GM18526 (cell line): ENCODE measurements around the gene ABHD8.

Source experiments
- POLR2A ChIP-seq: IDR thresholded peaks from 3 replicates; pipeline ENCODE4 v1.6.1; 2011; ENCODE audit not compliant: insufficient read length; ENCODE audit errors: extremely low read depth

Gene ABHD8

DNA sequence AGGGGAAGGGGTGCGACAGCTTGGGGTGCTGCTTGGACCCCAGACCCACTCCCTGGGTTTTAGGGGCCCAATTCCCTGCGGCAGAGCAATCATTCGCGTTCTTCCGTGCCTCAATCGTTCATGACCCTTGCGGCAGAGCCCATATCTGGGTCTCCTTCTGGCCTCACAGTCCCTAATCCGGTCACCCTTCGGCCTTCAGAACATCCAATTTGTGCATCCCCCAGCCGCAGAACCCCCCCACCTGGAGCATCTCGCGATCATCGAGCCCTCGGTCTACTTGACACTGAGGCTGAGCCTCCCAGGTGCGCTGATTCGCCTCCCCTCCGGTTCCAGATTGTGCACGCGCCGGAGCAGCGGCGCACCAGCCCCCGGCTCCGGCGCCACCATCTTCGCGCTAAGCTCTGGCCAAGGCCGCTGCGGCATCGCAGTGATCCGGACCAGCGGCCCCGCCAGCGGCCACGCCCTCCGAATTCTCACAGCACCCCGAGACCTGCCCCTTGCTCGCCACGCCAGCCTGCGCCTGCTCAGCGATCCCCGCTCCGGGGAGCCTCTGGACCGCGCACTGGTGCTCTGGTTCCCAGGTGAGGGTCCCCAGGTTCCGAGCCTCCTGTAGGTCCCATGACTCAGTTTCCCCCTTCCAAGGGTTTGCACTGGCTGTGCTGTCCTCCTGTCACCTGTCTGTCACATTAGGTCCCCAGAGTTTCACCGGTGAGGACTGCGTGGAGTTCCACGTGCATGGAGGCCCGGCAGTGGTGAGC lies 34.6 kb upstream of the ABHD8 start:
- TF ChIP-seq POLR2A = no peak

DNA sequence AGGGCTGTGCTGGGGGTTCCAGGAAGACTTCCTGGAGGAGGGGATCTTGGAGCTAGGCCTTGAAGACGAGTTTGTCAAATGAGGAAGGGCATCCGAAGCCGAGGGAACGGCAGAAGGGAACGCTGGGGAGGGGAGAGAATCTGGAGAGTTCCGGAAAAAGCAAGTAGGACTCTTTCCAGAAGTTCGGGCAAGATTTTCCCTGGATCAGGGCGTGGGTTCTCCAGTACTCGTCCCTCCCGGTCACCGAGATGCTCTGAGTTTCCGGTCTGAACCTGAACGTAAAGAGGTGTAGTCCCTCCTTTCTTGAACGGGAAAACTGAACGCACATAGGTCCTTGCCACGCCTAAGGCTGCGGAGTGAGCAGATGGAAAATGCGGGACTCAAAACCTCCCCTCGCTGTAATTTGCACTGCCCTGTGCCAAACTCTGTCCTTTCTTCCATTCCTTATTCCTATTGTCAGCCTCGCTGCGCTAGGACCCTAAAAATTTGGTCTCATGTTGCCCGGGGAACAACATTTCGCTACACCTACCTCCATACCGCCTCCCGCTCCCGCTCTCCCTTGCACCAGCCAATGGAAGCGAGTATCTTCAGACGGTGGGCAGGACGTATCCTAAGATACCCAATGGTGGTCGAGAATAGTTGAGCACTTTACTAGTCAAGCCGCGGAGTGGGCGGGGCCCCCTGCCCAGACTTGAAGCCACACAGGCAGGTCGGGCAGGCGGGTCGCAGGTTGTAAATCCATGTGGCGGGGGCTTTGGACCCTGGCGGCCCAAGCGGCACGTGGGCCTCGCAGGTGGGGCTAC lies 33.8 kb upstream of the ABHD8 start, which contains the start of gene GTPBP3:
TSS of gene GTPBP3 (plus strand) at position 682 of the 803 bp plus-strand sequence. CDS start at position 741, 59 bp downstream.
- peak; percentile 72 for TF ChIP-seq POLR2A

DNA sequence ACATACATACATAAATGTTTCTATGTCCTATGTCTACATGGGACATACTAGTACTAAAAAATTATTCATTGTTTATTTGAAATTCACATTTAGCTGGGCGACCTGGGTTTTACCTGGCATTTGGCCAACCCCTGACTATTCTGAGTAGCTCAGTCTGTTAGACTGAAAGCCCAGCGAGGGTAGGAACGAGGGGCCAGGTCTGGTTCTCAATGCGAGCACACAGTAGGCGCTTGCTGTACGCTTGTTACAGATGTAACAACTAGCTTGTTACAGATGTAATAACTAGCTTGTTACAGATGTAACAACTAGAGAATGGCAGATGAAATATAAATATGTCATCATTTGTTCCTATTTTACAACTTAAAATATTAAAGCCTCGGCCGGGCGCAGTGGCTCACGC lies 32.4 kb upstream of the ABHD8 start:
- no peak for TF ChIP-seq POLR2A

DNA sequence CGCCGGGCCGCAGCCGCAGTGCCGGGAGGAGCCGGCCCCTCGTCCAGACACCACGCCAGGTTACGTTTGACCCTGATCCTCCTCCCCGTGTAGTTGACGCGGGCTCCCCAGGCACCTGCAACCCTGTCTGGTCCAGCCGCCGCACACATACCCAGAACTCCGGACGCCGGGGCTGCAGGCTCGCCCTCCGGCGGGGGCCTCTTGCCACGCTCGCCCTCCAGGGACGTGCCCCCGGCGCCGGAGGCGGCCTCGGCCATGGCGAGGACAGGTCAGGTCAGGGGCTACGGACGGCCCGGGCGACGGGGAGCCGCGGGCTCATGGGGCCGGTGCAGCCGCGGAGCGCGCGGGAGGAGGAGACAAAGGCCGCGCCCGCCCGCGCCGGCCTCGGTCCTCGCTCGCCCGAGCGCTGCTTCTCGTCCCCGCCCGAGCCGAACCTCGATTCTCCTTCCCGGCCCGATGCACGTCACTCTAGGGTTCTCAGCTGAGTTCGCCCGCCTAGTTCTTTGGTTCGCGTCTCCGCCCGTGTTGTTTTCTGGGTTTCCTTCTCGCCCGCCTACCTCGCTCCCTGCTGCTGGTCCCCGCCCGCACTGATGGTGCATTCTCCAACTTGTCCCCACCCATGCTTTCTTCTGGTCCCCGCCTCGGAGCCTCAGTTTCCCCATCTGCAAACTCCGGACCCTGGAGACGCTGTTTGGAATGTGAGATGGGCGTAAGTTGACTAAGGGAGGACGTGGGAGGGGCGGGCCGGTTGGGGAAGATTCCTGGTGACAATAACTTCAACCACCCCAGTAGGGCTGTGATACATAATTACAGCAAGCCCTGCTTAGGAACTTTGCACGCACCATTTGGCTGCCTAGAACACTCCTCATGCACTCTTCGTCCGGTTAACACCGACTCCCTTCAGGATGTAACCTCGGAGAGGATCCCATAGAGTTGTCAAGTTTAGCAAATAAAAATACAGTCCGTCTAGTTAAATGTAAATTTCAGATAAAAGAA lies 31.5 kb upstream of the ABHD8 start, which contains the start of gene ANO8:
TSS of gene ANO8 (minus strand) at position 442 of the 996 bp plus-strand sequence. CDS start at position 257, 185 bp downstream.
- peak; percentile 26 for TF ChIP-seq POLR2A

DNA sequence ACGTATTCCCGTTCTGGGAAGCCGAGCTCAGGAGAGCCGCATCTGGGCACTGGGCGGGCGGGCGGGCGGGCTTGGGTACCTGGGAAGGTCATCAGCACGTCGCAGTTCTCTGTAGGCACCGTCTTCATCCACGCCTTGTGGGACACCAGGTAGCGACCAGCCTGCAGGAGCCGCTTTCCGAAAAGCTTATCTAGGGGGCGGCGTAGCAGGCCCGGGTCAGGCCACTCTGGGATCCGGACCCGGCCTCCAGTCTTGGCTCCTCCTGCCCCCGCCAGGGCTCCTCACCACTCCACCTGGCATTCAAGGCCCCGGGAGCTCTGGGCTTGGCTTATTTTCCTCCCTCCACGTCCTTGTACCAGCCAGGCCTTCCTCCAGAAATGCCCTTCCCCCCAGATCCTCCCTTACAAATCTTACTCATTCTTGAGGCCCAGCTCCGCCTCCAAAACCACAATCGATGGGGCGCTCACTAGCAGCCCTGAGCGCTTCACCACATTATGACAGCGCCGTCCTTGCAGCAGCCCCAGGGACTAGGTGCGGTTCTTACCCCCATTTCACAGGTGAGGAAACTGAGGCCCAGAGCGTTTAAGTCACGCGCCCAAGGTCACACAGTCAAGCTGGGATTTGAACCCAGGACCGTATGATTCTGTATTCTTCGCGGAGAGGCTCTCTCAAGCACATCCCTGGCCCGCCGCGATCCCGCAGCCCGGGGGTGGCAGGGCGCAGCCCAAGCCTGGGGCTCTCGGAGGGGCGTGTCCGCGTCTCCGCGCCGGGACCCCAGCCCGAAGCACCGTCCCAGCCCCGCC lies 30.6 kb upstream of the ABHD8 start:
- no peak for TF ChIP-seq POLR2A

DNA sequence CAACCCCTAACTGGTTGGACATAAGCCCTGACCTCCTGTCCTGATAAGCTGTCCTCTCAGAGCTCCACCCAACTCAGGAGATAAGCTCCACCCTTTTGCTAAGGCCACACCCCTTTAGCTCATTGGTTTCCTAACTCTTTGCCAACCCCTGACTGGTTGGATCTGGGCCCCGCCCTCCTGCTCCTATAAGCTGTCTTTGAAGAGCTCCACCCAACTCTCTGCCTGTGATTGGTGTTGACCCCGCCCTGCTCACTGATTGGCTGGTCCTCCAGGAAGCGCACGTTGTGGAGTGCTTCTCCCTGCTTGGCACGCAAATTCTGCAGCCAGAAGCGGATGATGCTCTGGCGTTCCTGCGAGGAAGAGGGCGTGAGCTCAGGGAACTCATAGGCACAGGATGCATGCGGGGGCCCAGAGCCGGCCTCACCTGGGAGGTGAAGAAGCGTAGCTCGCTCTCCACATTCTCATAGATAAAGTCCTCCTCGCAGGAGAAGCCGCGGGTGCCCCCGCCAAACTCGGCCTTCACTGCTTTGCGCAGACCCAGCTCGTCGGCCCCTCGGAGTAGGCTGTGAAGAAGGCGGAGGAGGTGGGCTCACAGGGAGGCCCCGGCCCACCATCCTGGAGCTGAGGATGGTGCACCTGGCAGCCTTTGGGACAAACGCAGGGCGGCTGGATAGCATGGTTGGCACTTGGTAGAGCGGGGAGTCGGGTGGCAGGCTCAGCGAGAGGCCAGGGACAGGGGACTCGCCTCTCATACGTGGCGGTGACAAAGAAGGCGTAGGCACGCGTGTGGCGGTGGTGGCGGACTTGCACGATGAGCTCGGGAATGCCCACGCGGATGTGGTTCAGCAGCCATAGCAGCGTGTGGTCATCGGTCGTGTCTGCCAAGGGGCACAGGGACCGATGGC lies 29.7 kb upstream of the ABHD8 start:
- TF ChIP-seq POLR2A = no peak

DNA sequence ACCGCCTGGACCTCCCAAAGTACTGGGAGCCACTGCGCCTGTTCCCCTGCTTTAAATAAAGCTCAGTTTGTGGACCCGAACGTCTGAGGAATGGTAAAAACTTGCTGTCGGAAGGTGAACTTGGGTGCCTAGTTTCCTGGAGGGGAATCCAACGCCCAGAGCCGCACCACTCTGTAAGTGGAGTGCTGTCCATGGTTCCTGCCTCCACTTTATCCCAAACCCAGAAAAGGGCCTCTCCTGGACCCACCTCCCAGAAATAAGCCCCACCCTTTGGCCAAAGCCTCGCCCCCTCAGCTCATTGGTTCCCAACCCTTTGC lies 29.1 kb upstream of the ABHD8 start:
- TF ChIP-seq POLR2A = no peak

DNA sequence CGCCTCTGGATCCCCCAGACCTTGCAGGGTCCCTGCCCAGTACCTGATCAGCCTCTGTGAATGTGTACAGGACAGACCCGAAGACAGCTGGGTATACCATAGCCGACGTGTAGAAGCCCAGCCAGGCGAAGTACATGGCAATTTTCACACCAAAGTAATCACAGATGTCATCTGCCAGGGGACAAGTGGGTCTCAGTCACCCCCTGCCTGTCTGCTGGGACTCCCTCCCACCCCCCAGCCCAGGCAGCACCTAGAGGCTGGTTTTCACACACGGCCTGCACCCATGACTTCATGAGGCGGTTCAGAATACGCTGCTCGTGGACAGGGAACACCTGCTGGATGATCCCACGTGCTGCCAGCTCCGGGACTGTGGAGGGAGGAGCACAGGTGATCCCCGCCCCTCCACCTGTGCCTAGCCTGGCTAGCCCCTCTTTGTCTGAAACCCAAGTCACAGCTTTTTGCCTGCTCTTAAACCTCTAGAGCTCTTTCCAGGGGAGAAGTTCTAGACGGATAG lies 27.9 kb upstream of the ABHD8 start:
- TF ChIP-seq POLR2A = no peak

DNA sequence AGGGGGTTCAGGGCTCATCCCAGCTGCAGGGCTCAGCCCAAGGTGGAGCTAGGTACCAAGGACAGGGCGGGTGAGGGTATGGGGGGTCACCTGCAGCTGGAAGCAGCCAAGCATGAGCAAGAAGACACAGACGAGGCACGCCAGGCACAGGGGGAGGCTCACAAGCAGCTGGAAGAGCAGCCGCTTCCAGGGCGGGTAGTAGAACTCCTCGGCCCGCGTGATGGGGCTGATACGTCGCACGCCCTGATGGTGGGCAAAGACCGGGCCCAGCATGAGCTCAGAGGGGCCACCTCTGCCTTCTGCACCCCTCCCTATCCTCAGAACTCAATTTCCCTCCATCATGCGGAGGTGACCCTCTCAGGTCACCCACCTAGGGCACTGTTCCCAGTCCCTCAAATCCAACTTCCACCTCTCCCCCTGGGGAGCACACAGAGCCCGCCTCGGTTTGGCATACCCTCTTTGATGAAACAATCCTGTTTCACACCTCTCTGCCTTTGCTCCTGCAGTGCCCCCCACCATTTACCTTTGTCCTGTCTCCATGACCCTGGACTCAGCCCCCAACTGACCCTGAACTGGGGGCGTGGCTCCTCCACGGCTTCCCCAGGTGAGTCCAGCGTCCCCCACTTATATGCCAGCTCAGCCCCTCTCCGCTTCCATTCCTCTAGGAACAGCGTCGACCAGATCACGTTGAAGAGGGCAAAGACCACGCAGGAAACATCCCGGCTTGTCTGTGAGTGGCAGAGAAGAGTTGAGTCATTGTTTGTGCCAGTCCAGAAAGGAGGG lies 27.2 kb upstream of the ABHD8 start:
- no peak for TF ChIP-seq POLR2A

DNA sequence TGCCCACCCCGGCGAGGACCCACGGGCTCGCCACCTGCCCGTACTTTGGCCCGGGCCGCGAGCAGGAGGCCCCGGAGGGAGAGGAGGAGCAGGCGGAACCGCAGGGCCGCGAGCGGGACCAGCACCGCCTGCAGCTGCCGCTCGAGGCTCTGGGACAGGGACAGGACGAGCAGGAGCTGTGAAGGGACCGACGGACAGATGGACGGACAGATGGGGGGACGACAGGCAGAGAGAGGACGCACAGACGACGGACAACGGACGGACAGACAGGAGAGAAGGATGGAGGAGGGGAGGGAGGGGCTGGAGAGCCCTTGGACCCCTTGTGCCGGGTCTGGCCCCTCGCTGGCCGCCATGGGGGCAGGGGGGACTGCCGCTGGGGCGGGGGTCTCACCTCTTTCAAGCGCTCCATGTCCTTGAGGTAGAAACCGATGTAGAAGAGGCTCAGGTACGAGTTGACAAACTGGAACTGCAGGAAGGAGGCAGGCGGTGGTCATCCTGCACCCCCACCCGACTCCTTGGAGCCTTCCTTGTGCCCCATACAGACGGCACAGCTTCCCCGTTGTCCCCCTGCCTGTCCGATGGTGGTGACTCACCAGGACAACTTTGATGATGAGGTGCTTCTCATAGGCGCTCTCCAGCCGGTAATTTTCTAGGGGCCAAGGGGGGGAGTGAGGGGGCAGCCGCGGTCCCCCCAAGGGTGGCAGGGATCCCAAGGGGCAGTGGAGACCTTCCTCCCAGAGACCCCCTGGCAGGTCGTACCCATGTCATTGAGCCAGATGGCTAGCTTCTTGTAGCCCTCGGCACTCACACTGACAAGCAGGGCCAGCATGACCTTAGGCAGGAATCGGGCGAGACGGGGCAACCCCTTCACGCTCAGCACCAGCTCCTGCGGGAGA lies 26.4 kb upstream of the ABHD8 start:
- no peak for TF ChIP-seq POLR2A
